Measurements from ENCODE around the gene NRIP3. TPM values are rescaled to one million over a fixed set of nuclear protein-coding genes. Genes with fewer than 3 reads are reported as not detected.

The NRIP3 gene
- total and polyA plus RNA-seq, 2 of the 13 experiments (the other 11 are each of a cell fraction or from before 2014, with no cell fraction given) = 0.04 to 0.07 TPM

- in situ Hi-C loops (cut with HindIII; ENCODE audit: extremely low pct_ligation_motif_present, low pct_unique_long_range_greater_than_20kb) (no loop called here), intact Hi-C loops (cut with micrococcal nuclease; ENCODE audit: unreplicated experiment) (loop anchor here (1.0 kb wide), 1 partner anchor 26 kb away; no protein-coding TSS in a partner anchor)
- no peak overlapping the region for H2AFZ ChIP-seq (ENCODE audit: low read length)
- CTCF ChIA-PET (ENCODE audit: low intra/inter-chr PET ratio, low total read pairs) = no interaction called here
- H3K4me1 ChIP-seq (ENCODE audit: insufficient read depth, low read length) = no peaks in the 10 kb centered on the region
- peaks cover 4 to 34% of the 10 kb centered on the region in 2 experiments; a peak in 4 of 5 replicates for H3K27me3 ChIP-seq (ENCODE audit: control insufficient read depth in 1 of 2, insufficient read depth in 2 of 2, low read length in 2 of 2)
- no peaks in the 10 kb centered on the region for H3K9me3 ChIP-seq (ENCODE audit: low read length)
- no peak overlapping the region for H3K27ac ChIP-seq (ENCODE audit: extremely low read length, insufficient read depth, low read length)
- no peak overlapping the region for H3K4me2 ChIP-seq (ENCODE audit: low read depth, low read length)
- H3K4me3 ChIP-seq (replicated peaks in 1 of 3; ENCODE audit: insufficient read depth in 1 of 3, low read depth in 2 of 3, low read length in 3 of 3) = no peak overlapping the region
- no peak for ATAC-seq
- POLR2A ChIA-PET = no interaction called here
- H3K79me2 ChIP-seq (ENCODE audit: insufficient read depth, low read length) = no peaks in the 10 kb centered on the region
- no peak for FAIRE-seq
- DNase-seq (ENCODE audit: low spot score) = no peak
- 66% methylated on average over 19 of the region's 19 CpGs for WGBS (ENCODE audit: low lambda C conversion rate)
- no peaks in the 10 kb centered on the region for H3K36me3 ChIP-seq (replicated peaks in 1 of 2; ENCODE audit: control insufficient read depth in 1 of 2, insufficient read depth in 2 of 2, low read length in 2 of 2)
- no TSS peak for BruUV-seq (replicated peaks)
- TF ChIP-seq ZBTB1 (CRISPR knock-in tag; IDR thresholded peaks at IDR 0.05; ENCODE audit: borderline replicate concordance) = no peak
- TF ChIP-seq RFXANK (CRISPR knock-in tag; IDR thresholded peaks at IDR 0.05) = no peak
- TF ChIP-seq KDM3A (CRISPR knock-in tag; IDR thresholded peaks at IDR 0.05; ENCODE audit: low read depth) = no peak
- H3K9ac ChIP-seq (ENCODE audit: insufficient read depth, low read depth, low read length) = no peak overlapping the region
- H4K20me1 ChIP-seq (ENCODE audit: insufficient read depth, low read length) = no peaks in the 10 kb centered on the region
These were observed 36.1 kb upstream of the NRIP3 start for GRCh38 chr11:9039863-9040262.

DNA sequence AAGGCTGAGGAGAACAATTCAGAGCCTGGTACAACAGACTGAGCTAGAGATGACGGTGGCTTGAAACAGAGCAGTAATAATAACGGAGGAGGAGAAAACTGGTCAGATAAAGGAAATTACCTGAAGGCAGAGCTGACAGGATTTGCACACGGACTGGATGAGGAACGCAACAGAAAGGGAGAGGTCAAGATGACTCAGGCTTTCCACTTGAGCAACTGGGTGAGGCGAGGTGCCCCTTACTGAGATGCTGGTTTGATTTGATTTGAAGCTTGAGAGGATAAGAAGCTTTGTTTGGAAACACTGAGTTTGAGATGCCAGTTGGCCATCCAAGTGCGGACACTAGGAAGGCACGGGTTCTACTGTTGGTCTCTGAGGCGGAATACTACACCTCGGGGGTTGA is 35.4 kb upstream of the NRIP3 start:
- TF ChIP-seq HNRNPL (IDR thresholded peaks at IDR 0.05; ENCODE audit: low read depth, low read length) (no peak), RBFOX2 (IDR thresholded peaks at IDR 0.05; ENCODE audit: low read depth, low read length) (no peak), KLF13 (CRISPR knock-in tag; IDR thresholded peaks at IDR 0.05) (no peak), DNMT3B (CRISPR knock-in tag; conservative IDR thresholded peaks at IDR 0.05) (no peak), ARID5B (CRISPR knock-in tag; IDR thresholded peaks at IDR 0.05) (no peak), ZBTB1 (CRISPR knock-in tag; IDR thresholded peaks at IDR 0.05; ENCODE audit: borderline replicate concordance) (no peak)
- no TSS peak for BruUV-seq (replicated peaks)
- in situ Hi-C loops (cut with HindIII; ENCODE audit: extremely low pct_ligation_motif_present, low pct_unique_long_range_greater_than_20kb) = no loop called here
- WGBS (ENCODE audit: low lambda C conversion rate) = 30% methylated on average over 9 of the region's 9 CpGs
- Histone ChIP-seq H2AFZ (ENCODE audit: low read length) (no peak overlapping the region), H3K79me2 (ENCODE audit: insufficient read depth, low read length) (no peaks in the 10 kb centered on the region), H3K9me3 (ENCODE audit: low read length) (no peaks in the 10 kb centered on the region), H4K20me1 (ENCODE audit: insufficient read depth, low read length) (no peaks in the 10 kb centered on the region), H3K4me3 (replicated peaks in 1 of 3; ENCODE audit: insufficient read depth in 1 of 3, low read depth in 2 of 3, low read length in 3 of 3) (no peak overlapping the region), H3K27ac (ENCODE audit: extremely low read length, insufficient read depth, low read length) (no peak overlapping the region), H3K4me2 (ENCODE audit: low read depth, low read length) (no peak overlapping the region), H3K36me3 (replicated peaks in 1 of 2; ENCODE audit: control insufficient read depth in 1 of 2, insufficient read depth in 2 of 2, low read length in 2 of 2) (no peaks in the 10 kb centered on the region), H3K9ac (ENCODE audit: insufficient read depth, low read depth, low read length) (no peak overlapping the region), H3K4me1 (ENCODE audit: insufficient read depth, low read length) (no peaks in the 10 kb centered on the region), H3K27me3 (ENCODE audit: control insufficient read depth in 1 of 2, insufficient read depth in 2 of 2, low read length in 2 of 2) (peaks cover 4 to 30% of the 10 kb centered on the region in 2 experiments; a peak in 4 of 5 replicates)
- intact Hi-C loops (cut with micrococcal nuclease; ENCODE audit: unreplicated experiment) = loop anchor here (1.0 kb wide), 1 partner anchor 27 kb away; no protein-coding TSS in a partner anchor
- ATAC-seq = no peak
- ChIA-PET POLR2A (no interaction called here), CTCF (ENCODE audit: low intra/inter-chr PET ratio, low total read pairs) (no interaction called here)
- FAIRE-seq = no peak
- DNase-seq (ENCODE audit: low spot score) = no peak
